ENCODE measurements around the gene SEPHS1.

- no peak for TF ChIP-seq POLR2A (IDR thresholded peaks at IDR 0.05)
- no peak for TF ChIP-seq CTCF (IDR thresholded peaks at IDR 0.05)
These were observed 53.3 kb downstream of the SEPHS1 start for GRCh38 chr10:13294784-13295183.

Measured in right lobe of liver (tissue), 4 donors.